Left ventricle myocardium inferior (tissue), 1 donor: ENCODE results near the gene FES. TPM values are rescaled to one million over a fixed set of nuclear protein-coding genes. Genes with fewer than 3 reads are reported as not detected.
"Not testable (repeated sequence)": the region's sequence is repeated elsewhere in the genome, so short reads cannot be mapped to it uniquely, and the experiment has no call there.

Experiments
- DNase-seq: peaks from one replicate; pipeline ENCODE4 v3.0.0-alpha.2; 2020
- H3K27ac ChIP-seq: fragments of 200-600 bp; replicated peaks from 2 replicates; pipeline ENCODE4 v1.8.0; 2021
- H3K27me3 ChIP-seq: fragments of 200-600 bp; 2 replicates; pipeline ENCODE4 v1.8.0; 2021; ENCODE audit warnings: low read depth
- H3K36me3 ChIP-seq: fragments of 200-600 bp; 2 replicates; pipeline ENCODE4 v1.8.0; 2021
- H3K4me1 ChIP-seq: fragments of 200-600 bp; 2 replicates; pipeline ENCODE4 v1.8.0; 2021
- H3K4me3 ChIP-seq: fragments of 200-600 bp; 2 replicates; pipeline ENCODE4 v1.8.0; 2021; ENCODE audit warnings: mild to moderate bottlenecking, moderate library complexity
- H3K9me3 ChIP-seq: fragments of 200-600 bp; replicated peaks from 2 replicates; pipeline ENCODE4 v1.8.0; 2021
- intact Hi-C: fragments of 100-400 bp; cut with micrococcal nuclease; formaldehyde crosslinking; loops from one replicate; pipeline ENCODE4 v1.11.0; 2022
- total RNA-seq: library from RNA; stranded (reverse); fragmentation: NEBNext Ultra II Directional; extraction: Animal tissue kit (Norgen Biotek cat#: 25700); gene quantifications from one replicate; pipeline ENCODE4 v1.2.1, GENCODE V29; 2021
- TF ChIP-seq, protein P1 (sequence below): fragments of 200-600 bp; IDR thresholded peaks from 2 replicates; pipeline ENCODE4 v1.8.0; 2021; ENCODE audit warnings: antibody characterized with exemption, mild to moderate bottlenecking, borderline replicate concordance
- donor health status: DM: no; HTN: yes; CAD: no; lungs with severe emphysema.

FES gene
- total RNA-seq, 1 donor from 2014 or later, result 11.9 TPM

DNA sequence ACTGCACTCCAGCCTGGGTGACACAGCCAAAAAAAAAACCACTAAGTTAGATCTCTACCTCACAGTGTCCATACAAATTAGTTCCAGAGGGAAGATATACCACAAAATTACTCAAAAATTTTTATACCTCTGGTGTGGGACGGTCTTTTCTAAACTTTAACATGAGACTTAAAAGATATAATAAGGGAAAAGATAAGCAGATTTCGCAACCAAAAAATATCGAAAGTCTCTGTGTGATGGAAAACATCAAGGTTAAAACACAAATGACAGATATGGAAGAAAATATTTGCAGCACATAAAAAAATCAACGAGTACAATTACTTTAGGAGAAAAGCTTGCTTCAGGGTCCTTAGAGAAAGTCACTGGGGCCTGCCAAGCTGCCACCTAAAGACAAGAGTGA, 37.6 kb downstream of the FES start:
- Histone ChIP-seq H3K4me3 (no peak overlapping the region), H3K36me3 (peaks cover 50% of the 10 kb centered on the region), H3K4me1 (peaks cover 37% of the 10 kb centered on the region), H3K9me3 (no peaks in the 10 kb centered on the region), H3K27me3 (no peaks in the 10 kb centered on the region), H3K27ac (no peak overlapping the region)
- TF ChIP-seq, protein P1, sequence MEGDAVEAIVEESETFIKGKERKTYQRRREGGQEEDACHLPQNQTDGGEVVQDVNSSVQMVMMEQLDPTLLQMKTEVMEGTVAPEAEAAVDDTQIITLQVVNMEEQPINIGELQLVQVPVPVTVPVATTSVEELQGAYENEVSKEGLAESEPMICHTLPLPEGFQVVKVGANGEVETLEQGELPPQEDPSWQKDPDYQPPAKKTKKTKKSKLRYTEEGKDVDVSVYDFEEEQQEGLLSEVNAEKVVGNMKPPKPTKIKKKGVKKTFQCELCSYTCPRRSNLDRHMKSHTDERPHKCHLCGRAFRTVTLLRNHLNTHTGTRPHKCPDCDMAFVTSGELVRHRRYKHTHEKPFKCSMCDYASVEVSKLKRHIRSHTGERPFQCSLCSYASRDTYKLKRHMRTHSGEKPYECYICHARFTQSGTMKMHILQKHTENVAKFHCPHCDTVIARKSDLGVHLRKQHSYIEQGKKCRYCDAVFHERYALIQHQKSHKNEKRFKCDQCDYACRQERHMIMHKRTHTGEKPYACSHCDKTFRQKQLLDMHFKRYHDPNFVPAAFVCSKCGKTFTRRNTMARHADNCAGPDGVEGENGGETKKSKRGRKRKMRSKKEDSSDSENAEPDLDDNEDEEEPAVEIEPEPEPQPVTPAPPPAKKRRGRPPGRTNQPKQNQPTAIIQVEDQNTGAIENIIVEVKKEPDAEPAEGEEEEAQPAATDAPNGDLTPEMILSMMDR, result no peak
- no peak for DNase-seq
- intact Hi-C loops, result no loop called here

DNA sequence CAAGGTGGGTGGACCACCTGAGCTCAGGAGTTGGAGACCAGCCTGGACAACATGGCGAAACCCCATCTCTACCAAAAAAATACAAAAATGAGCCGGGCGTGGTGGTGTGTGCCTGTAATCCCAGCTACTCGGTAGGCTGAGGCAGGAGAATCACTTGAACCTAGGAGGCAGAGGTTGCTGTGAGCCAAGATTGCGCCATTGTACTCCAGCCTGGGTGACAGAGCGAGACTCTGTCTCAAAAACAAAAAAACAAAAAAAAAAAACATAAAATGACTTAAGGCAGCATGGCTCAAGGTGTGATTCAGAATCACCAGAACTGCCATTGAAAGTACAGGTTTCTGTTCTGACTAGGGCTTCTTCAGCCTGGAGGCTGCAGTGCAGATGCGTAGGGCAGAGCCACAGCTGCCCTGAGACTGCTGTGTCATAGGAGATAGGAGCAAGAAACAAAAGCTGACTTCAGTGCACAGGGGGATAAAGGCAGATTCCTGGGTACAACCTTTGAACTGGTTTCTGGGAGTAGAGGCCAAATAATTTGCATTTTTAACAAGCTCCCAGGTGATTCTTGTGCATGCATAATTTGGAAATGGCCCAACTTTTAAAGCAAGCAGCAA, 38.5 kb downstream of the FES start:
- H3K9me3 ChIP-seq, H3K4me3 ChIP-seq, intact Hi-C loops, H3K27me3 ChIP-seq, DNase-seq: not testable (repeated sequence)
- Histone ChIP-seq H3K36me3 (peaks cover 41% of the 10 kb centered on the region), H3K27ac (peak overlapping the region; percentile 12), H3K4me1 (peaks cover 27% of the 10 kb centered on the region)

GRCh38 chr15:90924375-90924774, 40.1 kb downstream of the FES start:
- peaks cover 25% of the 10 kb centered on the region for H3K36me3 ChIP-seq
- DNase-seq, result no peak
- TF ChIP-seq, protein P1, result no peak
- H3K27ac ChIP-seq, result no peak overlapping the region
- no peaks in the 10 kb centered on the region for H3K27me3 ChIP-seq
- peaks cover 19% of the 10 kb centered on the region for H3K4me1 ChIP-seq
- intact Hi-C loops, result no loop called here
- H3K9me3 ChIP-seq, result no peaks in the 10 kb centered on the region
- no peak overlapping the region for H3K4me3 ChIP-seq

DNA sequence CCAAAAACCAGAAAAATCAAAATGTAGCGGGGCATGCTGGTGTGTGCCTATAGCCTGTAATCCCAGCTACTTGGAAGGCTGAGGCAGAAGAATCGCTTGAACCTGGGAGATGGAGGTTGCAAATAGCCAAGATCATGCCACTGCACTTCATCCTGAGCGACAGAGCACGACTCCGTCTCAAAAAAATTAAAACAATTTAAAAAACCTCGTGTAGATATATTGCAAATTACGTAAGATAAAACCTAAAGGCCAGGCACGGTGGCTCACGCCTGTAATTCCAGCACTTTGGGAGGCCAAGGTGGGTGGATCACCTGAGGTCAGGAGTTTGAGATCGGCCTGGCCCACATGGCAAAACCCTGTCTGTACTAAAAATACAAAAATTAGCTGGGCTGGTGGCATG, 42.5 kb downstream of the FES start:
- DNase-seq, result not testable (repeated sequence)

GRCh38 chr15:90928106-90928505, 43.8 kb downstream of the FES start:
- H3K4me3 ChIP-seq, H3K36me3 ChIP-seq, H3K9me3 ChIP-seq, H3K27ac ChIP-seq, intact Hi-C loops, H3K27me3 ChIP-seq, DNase-seq: not testable (repeated sequence)
- peaks cover 36% of the 10 kb centered on the region for H3K4me1 ChIP-seq

More for the DNA sequence above, 42.5 kb downstream of the FES start:
- H3K9me3 ChIP-seq, H3K4me3 ChIP-seq, H3K27ac ChIP-seq, intact Hi-C loops, H3K36me3 ChIP-seq, H3K27me3 ChIP-seq: not testable (repeated sequence)
- H3K4me1 ChIP-seq, result peaks cover 24% of the 10 kb centered on the region

GRCh38 chr15:90929246-90930019, 45.1 kb downstream of the FES start:
- Histone ChIP-seq H3K36me3 (no peaks in the 10 kb centered on the region), H3K27me3 (no peaks in the 10 kb centered on the region), H3K9me3 (no peaks in the 10 kb centered on the region), H3K4me1 (peaks cover 45% of the 10 kb centered on the region), H3K27ac (peak overlapping the region; percentile 95), H3K4me3 (peak overlapping the region; percentile 79)
- intact Hi-C loops, result no loop called here
- TF ChIP-seq, protein P1, result no peak
- DNase-seq, result no peak
